DND-41 (cell line): ENCODE measurements around the gene CD86.

Source experiments
- ATAC-seq: fragments of 200-7000 bp; cut with Tn5 transposase; 3 replicates; pipeline ENCODE4 v1.9.1; 2021; ENCODE audit warnings: low read depth; ENCODE audit not compliant: insufficient read depth
- DNase-seq: peaks from one replicate; pipeline ENCODE4 v3.0.0-alpha.2; 2020
- H2AFZ ChIP-seq: 2 replicates; pipeline ENCODE4 v1.6.0; 2012; ENCODE audit warnings: low read depth, low read length
- H3K27ac ChIP-seq: 2 replicates; pipeline ENCODE4 v1.5.1; 2012; ENCODE audit warnings: low read length, inconsistent platforms
- H3K27me3 ChIP-seq: fragments of 200-600 bp; sonication (generic); 2 replicates; pipeline ENCODE4 v1.6.0; 2012; ENCODE audit warnings: low read length, mild to moderate bottlenecking, inconsistent platforms; ENCODE audit not compliant: insufficient read depth, poor library complexity
- H3K36me3 ChIP-seq: 2 replicates; pipeline ENCODE4 v1.5.1; 2012; ENCODE audit warnings: low read length, inconsistent platforms; ENCODE audit not compliant: insufficient read depth
- H3K4me1 ChIP-seq: 2 replicates; pipeline ENCODE4 v1.5.1; 2012; ENCODE audit warnings: mild to moderate bottlenecking, low read length; ENCODE audit not compliant: insufficient read depth
- H3K4me2 ChIP-seq: 2 replicates; pipeline ENCODE4 v1.6.0; 2012; ENCODE audit warnings: mild to moderate bottlenecking, moderate library complexity, low read length, inconsistent platforms; ENCODE audit not compliant: insufficient read depth
- H3K4me3 ChIP-seq, 2 experiments: fragments of 200-600 bp in 1 of 2; shearing (Covaris generic) in 1 of 2; 2 replicates each; pipeline ENCODE4 v1.5.1; 2012 to 2016; ENCODE audit warnings: inconsistent platforms in 2 of 2, low read length in 2 of 2, mild to moderate bottlenecking in 2 of 2, low read depth in 1 of 2, moderate library complexity in 1 of 2
- H3K79me2 ChIP-seq: 2 replicates; pipeline ENCODE4 v1.6.0; 2012; ENCODE audit warnings: low read length, inconsistent platforms; ENCODE audit not compliant: insufficient read depth
- H3K9ac ChIP-seq: 2 replicates; pipeline ENCODE4 v1.6.0; 2012; ENCODE audit warnings: low read depth, mild to moderate bottlenecking, inconsistent platforms, low read length, moderate library complexity
- H3K9me3 ChIP-seq: 2 replicates; pipeline ENCODE4 v1.5.1; 2012; ENCODE audit warnings: low read length, moderate library complexity, mild to moderate bottlenecking, inconsistent platforms; ENCODE audit not compliant: insufficient read depth, severe bottlenecking
- H4K20me1 ChIP-seq: 2 replicates; pipeline ENCODE4 v1.6.0; 2012; ENCODE audit warnings: low read length; ENCODE audit not compliant: insufficient read depth
- EZH2 ChIP-seq: IDR thresholded peaks from 3 replicates; pipeline ENCODE4 v1.6.1; 2012; ENCODE audit warnings: borderline replicate concordance, low read depth, mild to moderate bottlenecking, moderate library complexity, low read length, inconsistent platforms; ENCODE audit not compliant: severe bottlenecking
- TF ChIP-seq, protein P1 (sequence below): IDR thresholded peaks from 2 replicates; pipeline ENCODE4 v1.5.1; 2012; ENCODE audit warnings: borderline replicate concordance, low read length, moderate library complexity, mild to moderate bottlenecking; ENCODE audit not compliant: poor library complexity, severe bottlenecking; ENCODE audit errors: extremely low read depth

Gene CD86

DNA sequence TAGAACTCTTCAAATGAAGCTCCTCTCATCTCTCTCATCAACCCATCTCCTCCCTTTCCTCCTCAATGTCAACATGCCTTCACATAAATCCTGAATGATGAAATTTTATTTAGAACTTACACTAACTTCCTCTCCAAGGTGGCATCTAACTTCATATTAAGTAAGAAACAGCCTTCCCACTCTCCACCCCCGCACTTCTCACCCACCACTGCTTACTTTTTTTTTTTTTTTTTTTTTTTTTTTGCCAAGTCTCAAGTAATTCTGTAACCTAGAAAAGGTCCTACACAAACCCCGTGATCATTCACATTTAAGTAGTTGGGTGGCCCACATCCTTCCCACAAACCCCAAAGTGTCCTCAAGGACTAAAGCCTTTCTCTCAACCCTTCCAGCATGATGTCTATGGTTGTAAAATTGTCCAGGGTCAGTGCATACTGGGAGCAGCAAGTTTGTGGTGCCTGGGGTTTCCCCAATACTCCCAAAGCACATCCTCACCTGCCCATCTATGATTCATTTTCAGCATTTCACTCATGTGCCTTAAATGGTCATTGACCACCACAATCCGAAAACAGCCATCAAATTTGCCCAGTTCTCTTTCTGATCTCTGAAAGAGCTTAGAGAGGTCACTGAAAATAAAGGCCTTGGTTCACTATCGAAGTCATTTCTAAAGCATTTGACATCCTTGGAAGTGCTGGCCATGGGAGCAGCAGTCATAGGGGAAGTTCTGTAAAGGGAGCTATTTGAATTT lies 47.2 kb downstream of the CD86 start:
- H2AFZ ChIP-seq, result no peak overlapping the region
- no peak overlapping the region for H3K4me3 ChIP-seq
- no peak overlapping the region for H3K9ac ChIP-seq
- no peaks in the 10 kb centered on the region for H3K79me2 ChIP-seq
- H3K36me3 ChIP-seq, result no peaks in the 10 kb centered on the region
- H3K27me3 ChIP-seq, result no peaks in the 10 kb centered on the region
- H3K9me3 ChIP-seq, result no peaks in the 10 kb centered on the region
- peaks cover 9% of the 10 kb centered on the region for H3K4me1 ChIP-seq
- no peaks in the 10 kb centered on the region for H4K20me1 ChIP-seq
- peak; percentile 18 for DNase-seq
- ATAC-seq, result peak; percentile 41
- no peak overlapping the region for H3K4me2 ChIP-seq
- no peak overlapping the region for H3K27ac ChIP-seq
- TF ChIP-seq, protein P1, sequence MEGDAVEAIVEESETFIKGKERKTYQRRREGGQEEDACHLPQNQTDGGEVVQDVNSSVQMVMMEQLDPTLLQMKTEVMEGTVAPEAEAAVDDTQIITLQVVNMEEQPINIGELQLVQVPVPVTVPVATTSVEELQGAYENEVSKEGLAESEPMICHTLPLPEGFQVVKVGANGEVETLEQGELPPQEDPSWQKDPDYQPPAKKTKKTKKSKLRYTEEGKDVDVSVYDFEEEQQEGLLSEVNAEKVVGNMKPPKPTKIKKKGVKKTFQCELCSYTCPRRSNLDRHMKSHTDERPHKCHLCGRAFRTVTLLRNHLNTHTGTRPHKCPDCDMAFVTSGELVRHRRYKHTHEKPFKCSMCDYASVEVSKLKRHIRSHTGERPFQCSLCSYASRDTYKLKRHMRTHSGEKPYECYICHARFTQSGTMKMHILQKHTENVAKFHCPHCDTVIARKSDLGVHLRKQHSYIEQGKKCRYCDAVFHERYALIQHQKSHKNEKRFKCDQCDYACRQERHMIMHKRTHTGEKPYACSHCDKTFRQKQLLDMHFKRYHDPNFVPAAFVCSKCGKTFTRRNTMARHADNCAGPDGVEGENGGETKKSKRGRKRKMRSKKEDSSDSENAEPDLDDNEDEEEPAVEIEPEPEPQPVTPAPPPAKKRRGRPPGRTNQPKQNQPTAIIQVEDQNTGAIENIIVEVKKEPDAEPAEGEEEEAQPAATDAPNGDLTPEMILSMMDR, result no peak
- no peak for TF ChIP-seq EZH2

DNA sequence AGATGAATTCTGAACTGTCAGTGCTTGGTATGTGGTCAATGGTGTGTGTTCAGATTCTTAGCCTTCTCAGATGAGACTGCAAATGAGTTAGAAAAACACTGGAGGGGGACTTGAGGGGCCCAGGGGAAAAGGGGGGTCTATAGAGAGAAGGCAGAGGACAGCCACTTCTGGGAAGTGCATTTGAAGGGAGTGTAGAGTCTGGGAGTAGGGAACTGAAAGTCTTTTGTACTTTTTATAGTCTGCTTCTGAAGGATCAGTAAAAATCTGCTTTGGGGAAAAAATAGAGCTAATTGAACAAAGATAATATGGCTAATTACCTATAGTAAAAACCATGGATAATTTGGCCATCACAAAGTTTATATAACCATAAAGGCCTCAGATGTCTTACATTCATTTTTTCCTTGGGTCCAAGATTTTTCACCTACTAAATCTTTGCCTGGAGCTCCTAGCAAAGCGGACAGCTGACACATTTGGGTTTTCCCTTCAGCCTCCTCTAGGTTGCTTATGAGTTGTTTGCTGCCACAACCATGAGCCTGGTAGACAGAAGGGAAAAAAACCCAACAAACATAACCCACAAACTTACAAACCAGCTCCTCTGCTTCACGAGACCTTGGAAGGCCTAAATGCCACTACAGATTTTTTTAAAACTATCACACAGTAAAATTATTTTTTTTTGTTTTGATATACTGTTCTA lies 48.8 kb downstream of the CD86 start:
- H3K4me1 ChIP-seq, result peaks cover 9% of the 10 kb centered on the region

DNA sequence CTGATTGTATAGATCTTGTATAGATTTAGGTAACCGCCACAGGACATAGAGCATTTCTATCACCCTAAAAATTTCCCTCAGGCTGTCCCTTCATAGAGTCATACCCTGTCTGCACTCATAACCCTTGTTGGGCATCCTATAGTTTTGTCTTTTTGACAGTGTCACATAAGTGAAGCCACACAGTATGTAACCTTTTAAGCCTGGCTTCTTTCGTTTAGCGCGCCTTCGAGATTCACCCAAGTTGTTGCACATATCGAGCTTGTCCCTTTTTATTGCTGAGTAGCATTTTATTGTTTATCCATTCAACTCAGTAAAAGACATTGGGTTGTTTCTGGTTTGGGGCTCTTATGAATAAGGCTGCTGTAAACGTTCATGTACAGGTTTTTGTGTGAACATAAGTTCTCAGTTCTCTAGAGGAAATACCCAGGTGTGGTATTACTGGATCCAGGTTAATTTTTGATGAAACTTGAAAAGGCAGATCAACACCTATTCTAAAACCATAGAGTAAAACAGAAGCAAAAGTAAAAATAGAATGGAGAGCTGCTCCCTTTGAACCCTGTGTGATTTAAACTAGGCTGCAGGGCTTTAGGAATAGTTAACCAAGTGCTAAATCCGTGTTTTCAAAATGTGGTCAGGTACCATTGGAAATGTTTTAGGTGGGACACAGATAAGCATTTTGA lies 49.5 kb downstream of the CD86 start:
- ATAC-seq (no peak), DNase-seq (no peak)
- H3K9ac ChIP-seq, result no peak overlapping the region
- no peaks in the 10 kb centered on the region for H3K79me2 ChIP-seq
- H2AFZ ChIP-seq, result no peak overlapping the region
- no peaks in the 10 kb centered on the region for H4K20me1 ChIP-seq
- H3K27ac ChIP-seq, result no peak overlapping the region
- H3K36me3 ChIP-seq, result no peaks in the 10 kb centered on the region
- H3K4me1 ChIP-seq, result peaks cover 9% of the 10 kb centered on the region
- H3K9me3 ChIP-seq, result no peaks in the 10 kb centered on the region
- no peak overlapping the region for H3K4me2 ChIP-seq
- no peak overlapping the region for H3K4me3 ChIP-seq
- H3K27me3 ChIP-seq, result peaks cover 17% of the 10 kb centered on the region
- TF ChIP-seq EZH2, result no peak
- TF ChIP-seq, protein P1, result no peak

More for the DNA sequence above, 48.8 kb downstream of the CD86 start:
- Histone ChIP-seq H3K36me3 (no peaks in the 10 kb centered on the region), H4K20me1 (no peaks in the 10 kb centered on the region), H3K27me3 (peaks cover 13% of the 10 kb centered on the region), H3K4me3 (no peak overlapping the region), H3K4me2 (no peak overlapping the region), H2AFZ (no peak overlapping the region), H3K9ac (no peak overlapping the region), H3K79me2 (no peaks in the 10 kb centered on the region), H3K27ac (no peak overlapping the region), H3K9me3 (no peaks in the 10 kb centered on the region)
- ATAC-seq, result no peak
- no peak for DNase-seq
- no peak for TF ChIP-seq EZH2
- TF ChIP-seq, protein P1, result no peak
